Vagina (tissue), 2 donors: ENCODE data around the gene SPRY1. TPM values are rescaled to one million over a fixed set of nuclear protein-coding genes. Genes with fewer than 3 reads are reported as not detected.

Experiments used
- DNase-seq, 2 donors: peaks; one replicate each; pipeline ENCODE4 v3.0.0-alpha.2; 2017; ENCODE audit errors: extremely low spot score in 2 of 2
- H3K27ac ChIP-seq: fragments of 200-600 bp; sonication (generic); one replicate; pipeline ENCODE4 v1.5.1; 2019
- H3K27me3 ChIP-seq: fragments of 200-600 bp; sonication (generic); one replicate; pipeline ENCODE4 v1.5.1; 2019
- H3K36me3 ChIP-seq, 2 donors: fragments of 200-600 bp; sonication (generic); one replicate each; pipeline ENCODE4 v1.5.1; 2017 to 2019
- H3K4me1 ChIP-seq: fragments of 200-600 bp; sonication (generic); one replicate; pipeline ENCODE4 v1.5.1; 2019
- H3K4me3 ChIP-seq, 2 donors: fragments of 200-600 bp; sonication (generic); 1 replicate in 1 of 2; 2 replicates in 1 of 2; pipeline ENCODE4 v1.5.1; 2016 to 2019
- H3K9me3 ChIP-seq: fragments of 200-600 bp; sonication (generic); one replicate; pipeline ENCODE4 v1.5.1; 2019
- CTCF ChIP-seq, 3 experiments: fragments of 450-650 bp in 2 of 3; fragments of 200-600 bp in 1 of 3; sonication (generic) in 1 of 3; IDR thresholded peaks; one replicate each; pipeline ENCODE4 v1.5.1; 2017 to 2019; ENCODE audit warnings: antibody characterized with exemption in 3 of 3, mild to moderate bottlenecking in 2 of 3, moderate library complexity in 2 of 3
- POLR2A ChIP-seq, 2 donors: fragments of 450-650 bp; IDR thresholded peaks; one replicate each; pipeline ENCODE4 v1.6.1; 2017; ENCODE audit warnings: antibody characterized with exemption in 2 of 2, mild to moderate bottlenecking in 2 of 2, moderate library complexity in 2 of 2
- POLR2AphosphoS5 ChIP-seq, 2 donors: sonication (generic); formaldehyde crosslinking; IDR thresholded peaks; one replicate each; pipeline ENCODE4 v1.9.0; 2017; ENCODE audit warnings: antibody characterized with exemption in 2 of 2, mild to moderate bottlenecking in 2 of 2, low read depth in 1 of 2; ENCODE audit not compliant: insufficient read depth in 1 of 2
- intact Hi-C: fragments of 100-400 bp; cut with DNase I; formaldehyde crosslinking; loops from one replicate; pipeline ENCODE4 v1.15.1; 2023
- total RNA-seq: library from RNA; depleted of rRNA; stranded (reverse); fragments of >200 nt; gene quantifications from one replicate; pipeline ENCODE4 v1.2.3, GENCODE V29; 2016

SPRY1 gene
- total RNA-seq, 1 donor from 2014 or later: 185 TPM

DNA sequence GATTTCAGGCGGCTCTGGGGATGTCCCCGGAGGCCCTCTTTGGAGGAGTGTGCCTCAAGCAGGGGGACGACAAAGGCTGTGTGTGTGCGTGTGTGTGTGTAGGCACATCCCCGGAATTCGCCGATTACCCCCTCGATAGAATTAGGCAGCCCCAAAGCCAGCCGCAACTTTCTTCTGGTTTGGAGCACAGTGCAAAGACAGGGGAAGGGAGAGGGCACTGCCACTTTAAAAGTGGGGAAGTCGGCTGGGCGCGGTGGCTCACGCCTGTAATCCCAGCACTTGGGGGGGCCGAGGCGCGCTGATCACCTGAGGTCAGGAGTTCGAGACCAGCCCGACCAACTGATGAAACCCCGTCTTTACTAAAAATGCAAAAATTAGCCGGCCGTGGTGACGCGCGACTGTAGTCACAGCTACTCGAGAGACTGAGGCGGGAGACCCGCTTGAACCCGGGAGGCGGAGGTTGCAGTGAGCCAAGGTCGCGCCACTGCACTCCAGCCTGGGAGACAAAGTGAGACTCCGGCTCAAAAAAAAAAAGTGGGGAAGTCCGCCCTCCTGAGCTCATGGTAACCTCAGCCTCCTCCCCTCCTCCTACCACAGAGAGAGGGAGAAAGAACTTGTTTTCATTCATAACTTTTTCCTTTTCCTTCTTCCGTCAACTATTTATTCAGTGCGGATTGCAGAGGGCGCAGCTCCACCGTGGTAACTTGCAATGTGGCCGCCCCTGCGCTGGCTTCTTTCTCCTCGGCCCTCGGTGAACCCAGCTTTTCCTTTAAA is 2.4 kb downstream of the SPRY1 start:
- Histone ChIP-seq H3K4me1 (peaks cover 35% of the 10 kb centered on the region), H3K27ac (peak overlapping the region; percentile 97), H3K4me3 (peak overlapping the region; percentile 84 to 89), H3K36me3 (peaks cover 0 to 10% of the 10 kb centered on the region in 2 donors), H3K27me3 (no peaks in the 10 kb centered on the region), H3K9me3 (no peaks in the 10 kb centered on the region)
- intact Hi-C loops: loop anchor here (10.0 kb wide), 1 partner anchor 266 kb away; no protein-coding TSS in a partner anchor
- no peak for DNase-seq
- TF ChIP-seq POLR2A (IDR thresholded peaks at IDR 0.05) (no peak), CTCF (IDR thresholded peaks at IDR 0.05) (no peak), POLR2AphosphoS5 (IDR thresholded peaks at IDR 0.05; ENCODE audit: insufficient read depth in 1 of 2, low read depth in 1 of 2) (peak; percentile 16 to 51)

DNA sequence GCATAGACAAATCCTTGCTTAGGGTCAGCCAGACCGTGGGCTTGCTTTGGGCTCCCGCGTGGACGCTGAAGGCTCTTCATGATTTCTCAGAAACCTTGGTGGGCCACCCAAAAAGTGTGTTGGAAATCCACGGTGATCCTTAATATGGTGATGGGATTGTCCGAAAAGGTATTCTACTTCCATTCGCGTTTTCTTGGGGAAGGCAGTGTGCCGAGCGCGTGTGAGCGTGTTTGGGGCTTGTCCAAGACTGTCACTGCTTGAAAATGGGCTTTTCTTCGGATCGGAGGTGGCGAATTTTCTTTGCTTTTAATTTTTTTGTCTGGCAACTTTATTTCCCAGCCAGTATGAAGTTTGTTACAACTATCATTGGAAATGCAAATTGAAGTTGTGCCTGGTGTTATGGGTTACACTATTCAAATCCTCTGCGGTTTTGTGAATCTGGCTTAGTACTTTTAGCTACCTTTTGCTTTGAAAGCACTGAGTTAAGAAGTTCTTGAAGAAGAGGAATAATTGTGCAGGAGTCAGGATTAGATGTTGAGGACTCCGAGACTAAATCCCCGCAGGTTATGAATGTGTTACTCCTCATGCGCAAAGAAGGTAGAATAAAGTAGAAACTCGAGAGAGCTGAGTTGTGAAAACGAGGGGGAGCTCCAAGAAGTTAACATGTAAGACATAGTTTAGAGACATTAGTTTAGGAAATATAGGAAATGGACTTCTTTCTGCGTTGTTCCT is 3.2 kb downstream of the SPRY1 start:
- Histone ChIP-seq H3K4me1 (peaks cover 43% of the 10 kb centered on the region), H3K27me3 (no peaks in the 10 kb centered on the region), H3K36me3 (peaks cover 0 to 10% of the 10 kb centered on the region in 2 donors), H3K9me3 (no peaks in the 10 kb centered on the region), H3K27ac (peak overlapping the region; percentile 97), H3K4me3 (peak overlapping the region; percentile 84 to 89)
- no peak for DNase-seq
- intact Hi-C loops: loop anchor here (10.0 kb wide), 1 partner anchor 265 kb away; no protein-coding TSS in a partner anchor
- TF ChIP-seq POLR2AphosphoS5 (IDR thresholded peaks at IDR 0.05; ENCODE audit: insufficient read depth in 1 of 2, low read depth in 1 of 2) (no peak), POLR2A (IDR thresholded peaks at IDR 0.05) (no peak), CTCF (IDR thresholded peaks at IDR 0.05) (no peak)

- DNase-seq: no peak
- Histone ChIP-seq H3K27me3 (no peaks in the 10 kb centered on the region), H3K4me1 (peaks cover 59% of the 10 kb centered on the region), H3K4me3 (peak overlapping the region; percentile 42 to 89), H3K36me3 (peaks cover 0 to 10% of the 10 kb centered on the region in 2 donors), H3K27ac (peak overlapping the region; percentile 97), H3K9me3 (no peaks in the 10 kb centered on the region)
- intact Hi-C loops: no loop called here
- TF ChIP-seq POLR2AphosphoS5 (IDR thresholded peaks at IDR 0.05; ENCODE audit: insufficient read depth in 1 of 2, low read depth in 1 of 2) (no peak), POLR2A (IDR thresholded peaks at IDR 0.05) (no peak), CTCF (IDR thresholded peaks at IDR 0.05) (no peak)
Observed at GRCh38 chr4:123401271-123402120, 4.9 kb downstream of the SPRY1 start.

GRCh38 chr4:123402121-123402465 is 5.5 kb downstream of the SPRY1 start:
- intact Hi-C loops: no loop called here
- H3K27ac ChIP-seq: peak overlapping the region; percentile 97
- no peak for DNase-seq
- H3K36me3 ChIP-seq: peaks cover 0 to 10% of the 10 kb centered on the region in 2 donors
- peak overlapping the region; percentile 42 to 89 for H3K4me3 ChIP-seq
- H3K27me3 ChIP-seq: no peaks in the 10 kb centered on the region
- H3K9me3 ChIP-seq: no peaks in the 10 kb centered on the region
- no peak for TF ChIP-seq CTCF (IDR thresholded peaks at IDR 0.05)
- no peak for TF ChIP-seq POLR2A (IDR thresholded peaks at IDR 0.05)
- TF ChIP-seq POLR2AphosphoS5 (IDR thresholded peaks at IDR 0.05; ENCODE audit: insufficient read depth in 1 of 2, low read depth in 1 of 2): no peak
- peaks cover 65% of the 10 kb centered on the region for H3K4me1 ChIP-seq
